ENCODE measurements around the gene SLC7A1.
A peak's percentile ranks its signal among the peaks of the same experiment; 100 is the strongest.

The SLC7A1 gene

GRCh38 chr13:29487466-29488454 lies 107.7 kb downstream of the SLC7A1 start:
- DNase-seq (ENCODE audit: low read depth), result no peak

GRCh38 chr13:29486551-29486950 lies 108.9 kb downstream of the SLC7A1 start:
- no peak for DNase-seq (ENCODE audit: low read depth)

- no peak for DNase-seq (ENCODE audit: low read depth)
Measured at GRCh38 chr13:29484796-29485195, 110.7 kb downstream of the SLC7A1 start.

GRCh38 chr13:29484236-29484635 lies 111.3 kb downstream of the SLC7A1 start:
- DNase-seq (ENCODE audit: low read depth), result no peak

GRCh38 chr13:29483623-29484022 lies 111.9 kb downstream of the SLC7A1 start:
- DNase-seq (ENCODE audit: low read depth), result no peak

GRCh38 chr13:29483211-29483610 lies 112.3 kb downstream of the SLC7A1 start:
- no peak for DNase-seq (ENCODE audit: low read depth)

- DNase-seq (ENCODE audit: low read depth), result no peak
Measured at GRCh38 chr13:29482504-29482903, 113.0 kb downstream of the SLC7A1 start.

- no peak for DNase-seq (ENCODE audit: low read depth)
Measured at GRCh38 chr13:29481603-29482002, 113.9 kb downstream of the SLC7A1 start.

- DNase-seq (ENCODE audit: low read depth), result no peak
Measured at GRCh38 chr13:29480893-29481525, 114.5 kb downstream of the SLC7A1 start.

GRCh38 chr13:29479716-29480492 lies 115.6 kb downstream of the SLC7A1 start:
- DNase-seq (ENCODE audit: low read depth), result no peak

- no peak for DNase-seq (ENCODE audit: low read depth)
Measured at GRCh38 chr13:29476046-29476445, 119.4 kb downstream of the SLC7A1 start.

- peak; percentile 88 for DNase-seq (ENCODE audit: low read depth)
Measured at GRCh38 chr13:29474991-29475390, 120.5 kb downstream of the SLC7A1 start.

GRCh38 chr13:29473166-29473565 lies 122.3 kb downstream of the SLC7A1 start:
- DNase-seq (ENCODE audit: low read depth), result no peak

GRCh38 chr13:29472332-29472961 lies 123.0 kb downstream of the SLC7A1 start:
- no peak for DNase-seq (ENCODE audit: low read depth)

GRCh38 chr13:29471551-29471950 lies 123.9 kb downstream of the SLC7A1 start:
- no peak for DNase-seq (ENCODE audit: low read depth)

GRCh38 chr13:29465741-29466293 lies 129.7 kb downstream of the SLC7A1 start:
- DNase-seq (ENCODE audit: low read depth), result no peak

- no peak for DNase-seq (ENCODE audit: low read depth)
Measured at GRCh38 chr13:29464105-29464679, 131.3 kb downstream of the SLC7A1 start.

- DNase-seq (ENCODE audit: low read depth), result no peak
Measured at GRCh38 chr13:29459813-29460355, 135.6 kb downstream of the SLC7A1 start.
